H9 (cell line): ENCODE measurements around the gene MED10. TPM values are rescaled to one million over a fixed set of nuclear protein-coding genes. Genes with fewer than 3 reads are reported as not detected.

Experiments used
- DNase-seq: peaks from one replicate; pipeline ENCODE4 v3.0.0-alpha.2; 2017
- H2AFZ ChIP-seq: one replicate; pipeline ENCODE4 v1.6.1; 2013; ENCODE audit warnings: mild to moderate bottlenecking, low read length, control low read depth, moderate library complexity
- H2AK5ac ChIP-seq: 2 replicates; pipeline ENCODE4 v1.6.1; 2013; ENCODE audit warnings: low read length, control low read depth, mixed read lengths; ENCODE audit not compliant: insufficient read length
- H2BK120ac ChIP-seq: one replicate; pipeline ENCODE4 v1.6.1; 2013; ENCODE audit warnings: low read depth, mild to moderate bottlenecking, low read length, control low read depth, inconsistent platforms; ENCODE audit not compliant: poor library complexity, severe bottlenecking
- H2BK12ac ChIP-seq: 2 replicates; pipeline ENCODE4 v1.6.1; 2013; ENCODE audit warnings: low read length, control low read depth, mixed read lengths, low read depth; ENCODE audit not compliant: insufficient read length
- H2BK15ac ChIP-seq: 2 replicates; pipeline ENCODE4 v1.6.1; 2013; ENCODE audit warnings: low read depth, low read length, control low read depth
- H2BK20ac ChIP-seq: one replicate; pipeline ENCODE4 v1.6.1; 2013; ENCODE audit warnings: low read depth, mild to moderate bottlenecking, low read length, control low read depth, inconsistent platforms; ENCODE audit not compliant: poor library complexity, severe bottlenecking
- H2BK5ac ChIP-seq: 2 replicates; pipeline ENCODE4 v1.6.1; 2013; ENCODE audit warnings: low read length, control low read depth, mixed read lengths; ENCODE audit not compliant: insufficient read length
- H3K14ac ChIP-seq: 2 replicates; pipeline ENCODE4 v1.6.1; 2013; ENCODE audit warnings: low read length, control low read depth; ENCODE audit not compliant: insufficient read depth
- H3K18ac ChIP-seq: 2 replicates; pipeline ENCODE4 v1.6.1; 2013; ENCODE audit warnings: low read depth, mild to moderate bottlenecking, mixed read lengths, low read length, control low read depth; ENCODE audit not compliant: insufficient read length
- H3K23ac ChIP-seq: 2 replicates; pipeline ENCODE4 v1.6.1; 2013; ENCODE audit warnings: low read length, control low read depth, mixed read lengths, low read depth; ENCODE audit not compliant: insufficient read length
- H3K23me2 ChIP-seq: 2 replicates; pipeline ENCODE4 v1.6.1; 2013; ENCODE audit warnings: low read depth, mild to moderate bottlenecking, mixed read lengths, low read length, control low read depth; ENCODE audit not compliant: insufficient read length, poor library complexity, severe bottlenecking
- H3K27ac ChIP-seq: 2 replicates; pipeline ENCODE4 v1.5.1; 2013; ENCODE audit warnings: low read length, control low read depth, mixed read lengths, low read depth; ENCODE audit not compliant: insufficient read length
- H3K27me3 ChIP-seq: 2 replicates; pipeline ENCODE4 v1.6.1; 2013; ENCODE audit warnings: low read length, control low read depth, inconsistent platforms; ENCODE audit not compliant: insufficient read depth
- H3K4ac ChIP-seq: 2 replicates; pipeline ENCODE4 v1.6.1; 2013; ENCODE audit warnings: low read depth, mild to moderate bottlenecking, control low read depth, inconsistent platforms, low read length, moderate library complexity
- H3K4me1 ChIP-seq: 2 replicates; pipeline ENCODE4 v1.6.1; 2013; ENCODE audit warnings: low read length, control low read depth, inconsistent platforms; ENCODE audit not compliant: insufficient read depth
- H3K4me2 ChIP-seq: 2 replicates; pipeline ENCODE4 v1.6.1; 2013; ENCODE audit warnings: low read length, control low read depth, mixed read lengths; ENCODE audit not compliant: insufficient read length, insufficient read depth
- H3K56ac ChIP-seq: 2 replicates; pipeline ENCODE4 v1.6.1; 2013; ENCODE audit warnings: low read depth, mild to moderate bottlenecking, mixed read lengths, low read length, control low read depth; ENCODE audit not compliant: insufficient read length
- H3K79me1 ChIP-seq: 2 replicates; pipeline ENCODE4 v1.6.1; 2013; ENCODE audit warnings: low read depth, mild to moderate bottlenecking, moderate library complexity, low read length, control low read depth, inconsistent platforms; ENCODE audit not compliant: insufficient read depth, poor library complexity, severe bottlenecking
- H3K79me2 ChIP-seq: 2 replicates; pipeline ENCODE4 v1.6.1; 2013; ENCODE audit warnings: low read length, control low read depth, inconsistent platforms; ENCODE audit not compliant: insufficient read depth
- H3K9ac ChIP-seq: 2 replicates; pipeline ENCODE4 v1.6.1; 2013; ENCODE audit warnings: low read length, control low read depth, mixed read lengths; ENCODE audit not compliant: insufficient read length; ENCODE audit errors: extremely low read depth
- H3K9me3 ChIP-seq: one replicate; pipeline ENCODE4 v1.6.1; 2013; ENCODE audit warnings: low read depth, low read length, inconsistent platforms; ENCODE audit not compliant: control insufficient read depth
- H3T11ph ChIP-seq: one replicate; pipeline ENCODE4 v1.6.1; 2013; ENCODE audit warnings: mild to moderate bottlenecking, low read length, control low read depth, inconsistent platforms
- H4K20me1 ChIP-seq: one replicate; pipeline ENCODE4 v1.6.1; 2013; ENCODE audit not compliant: control insufficient read depth, insufficient read length, insufficient read depth
- H4K5ac ChIP-seq: 2 replicates; pipeline ENCODE4 v1.6.1; 2013; ENCODE audit warnings: low read depth, mild to moderate bottlenecking, mixed read lengths, low read length, control low read depth; ENCODE audit not compliant: insufficient read length
- H4K8ac ChIP-seq: replicated peaks from 2 replicates; pipeline ENCODE4 v1.6.1; 2013; ENCODE audit warnings: low read length, control low read depth, mixed read lengths, low read depth; ENCODE audit not compliant: insufficient read length
- H4K91ac ChIP-seq: 2 replicates; pipeline ENCODE4 v1.6.1; 2013; ENCODE audit warnings: low read depth, mild to moderate bottlenecking, moderate library complexity, mixed read lengths, low read length, control low read depth; ENCODE audit not compliant: insufficient read length
- H3K27ac Mint-ChIP-seq, 3 experiments: 2 replicates in 2 of 3; 3 replicates in 1 of 3; pipeline ENCODE4 v1.8.0; 2020 to 2021; ENCODE audit warnings: mixed read lengths in 3 of 3, mild to moderate bottlenecking in 1 of 3, moderate library complexity in 1 of 3
- H3K27me3 Mint-ChIP-seq: 2 replicates; pipeline ENCODE4 v1.8.0; 2021; ENCODE audit warnings: low read depth, mild to moderate bottlenecking, moderate library complexity, mixed read lengths
- H3K36me3 Mint-ChIP-seq, 3 experiments: 2 replicates in 2 of 3; 3 replicates in 1 of 3; pipeline ENCODE4 v1.8.0; 2020 to 2021; ENCODE audit warnings: low read depth in 3 of 3, mixed read lengths in 3 of 3; ENCODE audit not compliant: insufficient read depth in 1 of 3
- H3K4me1 Mint-ChIP-seq, 2 experiments: 2 replicates each; pipeline ENCODE4 v1.8.0; 2020; ENCODE audit warnings: mixed read lengths in 2 of 2
- H3K4me3 Mint-ChIP-seq, 2 experiments: 2 replicates in 1 of 2; 3 replicates in 1 of 2; pipeline ENCODE4 v1.8.0; 2020 to 2021; ENCODE audit warnings: mild to moderate bottlenecking in 2 of 2, mixed read lengths in 2 of 2, moderate library complexity in 1 of 2
- H3K9me3 Mint-ChIP-seq, 2 experiments: 2 replicates in 1 of 2; 3 replicates in 1 of 2; pipeline ENCODE4 v1.8.0; 2020; ENCODE audit warnings: mild to moderate bottlenecking in 2 of 2, mixed read lengths in 2 of 2, moderate library complexity in 1 of 2
- WGBS: extraction: QIAGEN DNeasy Blood & Tissue Kit; methylation state at CpG from one replicate; pipeline ENCODE4 v1.1.7; 2013; ENCODE audit warnings: missing lambda C conversion rate, low lambda C conversion rate, mixed read lengths; ENCODE audit not compliant: insufficient read length; ENCODE audit errors: extremely low coverage; 5-methylcytosine and 5-hydroxymethylcytosine counted together
- total RNA-seq: library from RNA; stranded (reverse); gene quantifications from 2 replicates; pipeline ENCODE4 v1.2.1, GENCODE V29; 2021
- TF ChIP-seq, protein P1 (sequence below): fragments of 200-600 bp; sonication (generic); conservative IDR thresholded peaks from 3 replicates; pipeline ENCODE4 v1.8.0; 2021; ENCODE audit warnings: antibody characterized with exemption, mild to moderate bottlenecking

The MED10 gene
- total RNA-seq, 1 experiment from 2014 or later = 35.3 TPM

- no peak overlapping the region for H2BK12ac ChIP-seq
- H3K4me2 ChIP-seq = peak overlapping the region; percentile 94
- no peak overlapping the region for H3K56ac ChIP-seq
- H3K4ac ChIP-seq = no peak overlapping the region
- H3K4me3 Mint-ChIP-seq = peak overlapping the region; percentile 94 to 98
- H3K9me3 Mint-ChIP-seq = no peaks in the 10 kb centered on the region
- no peak overlapping the region for H2BK15ac ChIP-seq
- H3K4me1 Mint-ChIP-seq = peaks cover 14 to 17% of the 10 kb centered on the region in 2 experiments
- no peak overlapping the region for H3K27ac ChIP-seq
- no peak overlapping the region for H2BK120ac ChIP-seq
- no peak overlapping the region for H4K5ac ChIP-seq
- H3K9ac ChIP-seq = peak overlapping the region; percentile 62
- no peaks in the 10 kb centered on the region for H3K27me3 ChIP-seq
- H3K4me1 ChIP-seq = no peaks in the 10 kb centered on the region
- H2BK20ac ChIP-seq = no peak overlapping the region
- no peak overlapping the region for H4K8ac ChIP-seq
- peaks cover 11% of the 10 kb centered on the region; the same call in 1 of the 2 replicates for H3K79me2 ChIP-seq
- H2AFZ ChIP-seq = no peak overlapping the region
- H2AK5ac ChIP-seq = no peak overlapping the region
- no peak overlapping the region for H2BK5ac ChIP-seq
- no peaks in the 10 kb centered on the region for H3K9me3 ChIP-seq
- no peak overlapping the region for H3K23ac ChIP-seq
- H3K18ac ChIP-seq = no peak overlapping the region
- no peak overlapping the region for H4K91ac ChIP-seq
- H3K23me2 ChIP-seq = peaks cover 13% of the 10 kb centered on the region
- peaks cover 28 to 44% (median 40%) of the 10 kb centered on the region in 3 experiments; a peak in 6 of 7 replicates for H3K36me3 Mint-ChIP-seq
- no CpG with 5 or more reads among the region's 6 CpGs for WGBS
- H3K79me1 ChIP-seq = peaks cover 11% of the 10 kb centered on the region
- no peaks in the 10 kb centered on the region for H4K20me1 ChIP-seq
- H3K27ac Mint-ChIP-seq = no peak overlapping the region
- no peaks in the 10 kb centered on the region for H3K27me3 Mint-ChIP-seq
- peak; percentile 5 for DNase-seq
- H3K14ac ChIP-seq = no peak overlapping the region
- TF ChIP-seq, protein P1, sequence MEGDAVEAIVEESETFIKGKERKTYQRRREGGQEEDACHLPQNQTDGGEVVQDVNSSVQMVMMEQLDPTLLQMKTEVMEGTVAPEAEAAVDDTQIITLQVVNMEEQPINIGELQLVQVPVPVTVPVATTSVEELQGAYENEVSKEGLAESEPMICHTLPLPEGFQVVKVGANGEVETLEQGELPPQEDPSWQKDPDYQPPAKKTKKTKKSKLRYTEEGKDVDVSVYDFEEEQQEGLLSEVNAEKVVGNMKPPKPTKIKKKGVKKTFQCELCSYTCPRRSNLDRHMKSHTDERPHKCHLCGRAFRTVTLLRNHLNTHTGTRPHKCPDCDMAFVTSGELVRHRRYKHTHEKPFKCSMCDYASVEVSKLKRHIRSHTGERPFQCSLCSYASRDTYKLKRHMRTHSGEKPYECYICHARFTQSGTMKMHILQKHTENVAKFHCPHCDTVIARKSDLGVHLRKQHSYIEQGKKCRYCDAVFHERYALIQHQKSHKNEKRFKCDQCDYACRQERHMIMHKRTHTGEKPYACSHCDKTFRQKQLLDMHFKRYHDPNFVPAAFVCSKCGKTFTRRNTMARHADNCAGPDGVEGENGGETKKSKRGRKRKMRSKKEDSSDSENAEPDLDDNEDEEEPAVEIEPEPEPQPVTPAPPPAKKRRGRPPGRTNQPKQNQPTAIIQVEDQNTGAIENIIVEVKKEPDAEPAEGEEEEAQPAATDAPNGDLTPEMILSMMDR = no peak
- H3T11ph ChIP-seq = no peak overlapping the region
Observed at GRCh38 chr5:6377582-6377904, 804 bp downstream of the MED10 start.
